Epithelial cell of proximal tubule (primary cell): ENCODE data around the gene ZBED4. TPM values are rescaled to one million over a fixed set of nuclear protein-coding genes. Genes with fewer than 3 reads are reported as not detected.

ENCODE experiments used
- DNase-seq: peaks from one replicate; pipeline ENCODE4 v3.0.0-alpha.2; 2011; ENCODE audit warnings: low read depth
- H3K4me3 ChIP-seq: 2 replicates; pipeline ENCODE4 v1.5.1; 2011; ENCODE audit warnings: low read depth, mild to moderate bottlenecking, low read length
- total RNA-seq: library from RNA; depleted of rRNA; stranded (reverse); fragments of >200 nt; gene quantifications from 2 replicates; pipeline ENCODE4 v1.2.3, GENCODE V29; 2015
- TF ChIP-seq, protein P1 (sequence below): conservative IDR thresholded peaks from 2 replicates; pipeline ENCODE4 v1.5.1; 2012; ENCODE audit warnings: low read depth, mild to moderate bottlenecking, low read length

ZBED4 gene
- total RNA-seq, 1 donor from 2014 or later: 14.5 TPM

DNA sequence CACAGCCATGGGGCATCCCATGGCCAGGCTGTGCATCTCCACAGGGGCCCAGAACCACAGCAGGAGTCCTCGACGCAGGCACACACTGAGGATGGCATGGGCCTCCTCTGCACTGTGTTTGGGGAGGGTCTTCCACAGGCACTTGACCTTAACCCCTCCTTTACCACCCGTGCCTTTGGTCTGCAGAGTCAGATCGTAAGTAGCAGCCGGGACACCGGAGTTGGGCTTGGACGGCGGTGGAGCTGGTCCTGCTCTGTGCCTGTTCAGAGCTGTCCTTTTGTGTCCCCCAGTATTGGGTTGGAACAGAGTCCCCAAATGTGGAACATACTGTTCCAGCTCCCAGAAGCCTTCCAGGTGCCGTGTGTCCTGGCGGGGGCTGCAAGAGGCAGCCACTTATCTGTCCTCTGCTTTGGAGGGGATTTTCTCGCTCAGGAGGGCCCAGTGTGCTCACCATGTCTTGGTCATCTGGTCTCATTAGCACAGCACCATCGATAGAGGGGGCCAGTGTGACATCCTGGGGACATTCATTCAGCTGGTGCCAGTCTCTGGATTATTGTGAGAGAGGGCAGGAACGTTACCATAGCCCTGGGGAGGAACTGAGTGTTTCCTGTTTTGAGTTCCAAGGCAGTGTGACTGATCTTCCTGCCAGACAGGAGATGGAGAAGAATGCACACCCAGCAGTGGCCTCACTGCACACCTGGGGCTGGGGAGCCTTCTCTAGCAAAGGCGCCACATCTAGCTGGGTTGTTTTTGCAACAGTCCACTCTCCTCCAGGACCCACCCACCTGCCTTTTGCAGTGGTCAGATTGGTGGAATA is 77.2 kb downstream of the ZBED4 start:
- DNase-seq: no peak
- no peak overlapping the region for H3K4me3 ChIP-seq
- TF ChIP-seq, protein P1, sequence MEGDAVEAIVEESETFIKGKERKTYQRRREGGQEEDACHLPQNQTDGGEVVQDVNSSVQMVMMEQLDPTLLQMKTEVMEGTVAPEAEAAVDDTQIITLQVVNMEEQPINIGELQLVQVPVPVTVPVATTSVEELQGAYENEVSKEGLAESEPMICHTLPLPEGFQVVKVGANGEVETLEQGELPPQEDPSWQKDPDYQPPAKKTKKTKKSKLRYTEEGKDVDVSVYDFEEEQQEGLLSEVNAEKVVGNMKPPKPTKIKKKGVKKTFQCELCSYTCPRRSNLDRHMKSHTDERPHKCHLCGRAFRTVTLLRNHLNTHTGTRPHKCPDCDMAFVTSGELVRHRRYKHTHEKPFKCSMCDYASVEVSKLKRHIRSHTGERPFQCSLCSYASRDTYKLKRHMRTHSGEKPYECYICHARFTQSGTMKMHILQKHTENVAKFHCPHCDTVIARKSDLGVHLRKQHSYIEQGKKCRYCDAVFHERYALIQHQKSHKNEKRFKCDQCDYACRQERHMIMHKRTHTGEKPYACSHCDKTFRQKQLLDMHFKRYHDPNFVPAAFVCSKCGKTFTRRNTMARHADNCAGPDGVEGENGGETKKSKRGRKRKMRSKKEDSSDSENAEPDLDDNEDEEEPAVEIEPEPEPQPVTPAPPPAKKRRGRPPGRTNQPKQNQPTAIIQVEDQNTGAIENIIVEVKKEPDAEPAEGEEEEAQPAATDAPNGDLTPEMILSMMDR: peak; percentile 67

GRCh38 chr22:49933236-49934159 is 79.9 kb downstream of the ZBED4 start:
- no peak for DNase-seq
- H3K4me3 ChIP-seq: peak overlapping the region; percentile 56
- TF ChIP-seq, protein P1: no peak

- no peak for DNase-seq
- TF ChIP-seq, protein P1: no peak
- H3K4me3 ChIP-seq: peak overlapping the region; percentile 56
Measured at GRCh38 chr22:49934160-49934890, 80.7 kb downstream of the ZBED4 start.

GRCh38 chr22:49934891-49935557 is 81.4 kb downstream of the ZBED4 start:
- TF ChIP-seq, protein P1: no peak
- H3K4me3 ChIP-seq: peak overlapping the region; percentile 56
- no peak for DNase-seq

DNA sequence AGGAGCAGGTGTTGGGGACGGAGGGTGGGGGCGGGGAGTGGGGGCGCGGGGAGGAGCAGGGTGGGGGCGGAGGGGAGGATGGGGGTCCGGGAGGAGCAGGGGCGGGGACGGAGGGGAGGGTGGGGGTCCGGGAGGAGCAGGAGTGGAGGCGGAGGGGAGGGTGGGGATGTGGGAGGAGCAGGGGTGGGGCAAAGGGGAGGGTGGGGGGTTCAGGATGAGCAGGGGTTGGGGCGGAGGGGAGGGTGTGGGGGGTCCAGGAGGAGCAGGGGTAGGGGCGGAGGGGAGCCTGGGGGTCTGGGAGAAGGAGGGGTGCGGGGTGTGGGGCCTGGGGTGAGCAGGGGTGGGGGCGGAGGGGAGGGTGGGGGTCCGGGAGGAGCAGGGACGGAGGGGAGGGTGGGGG is 81.9 kb downstream of the ZBED4 start:
- DNase-seq: no peak

More for the DNA sequence above, 81.9 kb downstream of the ZBED4 start:
- no peak overlapping the region for H3K4me3 ChIP-seq
- TF ChIP-seq, protein P1: no peak
